ENCODE measurements around the gene ZBTB45.
A peak's percentile ranks its signal among the peaks of the same experiment; 100 is the strongest.
"Not testable (repeated sequence)": the region's sequence is repeated elsewhere in the genome, so short reads cannot be mapped to it uniquely, and the experiment has no call there.

The ZBTB45 gene

GRCh38 chr19:58554494-58555368 is 35.1 kb upstream of the ZBTB45 start, which contains the start of gene CHMP2A:
Gene CHMP2A, minus strand, starts transcription at chr19:58555105. Its CDS starts 893 bp downstream, at chr19:58554212.
- DNase-seq = peak; percentile 98

GRCh38 chr19:58553799-58554493 is 34.3 kb upstream of the ZBTB45 start:
- no peak for DNase-seq

GRCh38 chr19:58552655-58553054 is 33.0 kb upstream of the ZBTB45 start:
- DNase-seq = no peak

- no peak for DNase-seq
Measured at GRCh38 chr19:58551577-58552471, 32.2 kb upstream of the ZBTB45 start.

- DNase-seq = no peak
Measured at GRCh38 chr19:58551123-58551497, 31.5 kb upstream of the ZBTB45 start.

GRCh38 chr19:58550362-58551122 is 30.9 kb upstream of the ZBTB45 start:
- DNase-seq = no peak

GRCh38 chr19:58549664-58550361 is 30.2 kb upstream of the ZBTB45 start:
- no peak for DNase-seq

GRCh38 chr19:58548859-58549663 is 29.5 kb upstream of the ZBTB45 start:
- no peak for DNase-seq

GRCh38 chr19:58547323-58548312 is 28.0 kb upstream of the ZBTB45 start:
- no peak for DNase-seq

GRCh38 chr19:58546019-58546530 is 26.5 kb upstream of the ZBTB45 start:
- DNase-seq = no peak

- DNase-seq = no peak
Measured at GRCh38 chr19:58545286-58546018, 25.8 kb upstream of the ZBTB45 start.

- peak; percentile 71 for DNase-seq
Measured at GRCh38 chr19:58544591-58545285, 25.1 kb upstream of the ZBTB45 start.

GRCh38 chr19:58543826-58544590 is 24.4 kb upstream of the ZBTB45 start, which contains the start of gene TRIM28:
Gene TRIM28, plus strand, starts transcription at chr19:58544064. Its CDS starts 694 bp downstream, at chr19:58544758.
- DNase-seq = peak; percentile 100

GRCh38 chr19:58542641-58543372 is 23.2 kb upstream of the ZBTB45 start:
- not testable (repeated sequence) for DNase-seq

- not testable (repeated sequence) for DNase-seq
Measured at GRCh38 chr19:58539169-58539559, 19.6 kb upstream of the ZBTB45 start.

Measured in fibroblast of skin of scalp (primary cell).